Adrenal gland (tissue), 12 donors: Measurements from ENCODE around the gene PUS7L. TPM values are rescaled to one million over a fixed set of nuclear protein-coding genes. Genes with fewer than 3 reads are reported as not detected.

Experiments used
- DNase-seq, 7 donors: peaks; one replicate each; pipeline ENCODE4 v3.0.0-alpha.2; 2019 to 2020
- H3K27ac ChIP-seq, 5 donors: fragments of 200-600 bp; sonication (generic) in 4 of 5; 1 replicate in 3 of 5; 2 replicates in 2 of 5; pipeline versions ENCODE4 v1.5.1 to v1.8.0; 2016 to 2020; ENCODE audit warnings: mild to moderate bottlenecking in 1 of 5
- H3K27me3 ChIP-seq: fragments of 200-600 bp; 2 replicates; pipeline ENCODE4 v1.8.0; 2021
- H3K36me3 ChIP-seq, 2 donors: fragments of 200-600 bp; replicated peaks in 1 of 2; 1 replicate in 1 of 2; 2 replicates in 1 of 2; pipeline versions ENCODE4 v1.5.1 to v1.8.0; 2018 to 2022
- H3K4me1 ChIP-seq, 2 donors: fragments of 200-600 bp; replicated peaks in 1 of 2; 1 replicate in 1 of 2; 2 replicates in 1 of 2; pipeline versions ENCODE4 v1.5.1 to v1.8.0; 2018 to 2021
- H3K4me3 ChIP-seq, 4 donors: fragments of 200-600 bp; sonication (generic) in 3 of 4; one replicate each; pipeline ENCODE4 v1.5.1; 2016 to 2018
- H3K9me3 ChIP-seq, 3 donors: fragments of 200-600 bp; sonication (generic) in 1 of 3; replicated peaks in 1 of 3; 1 replicate in 2 of 3; 2 replicates in 1 of 3; pipeline versions ENCODE4 v1.5.1 to v1.8.0; 2016 to 2021
- POLR2A ChIP-seq, 2 donors: fragments of 450-650 bp; IDR thresholded peaks; one replicate each; pipeline ENCODE4 v1.6.1; 2017; ENCODE audit warnings: antibody characterized with exemption in 2 of 2, mild to moderate bottlenecking in 2 of 2, moderate library complexity in 1 of 2
- intact Hi-C, 2 donors: fragments of 100-400 bp; cut with DNase I; formaldehyde crosslinking; loops; one replicate each; pipeline versions ENCODE4 v1.14.1 to v1.15.0; 2022 to 2023
- polyA plus RNA-seq, 3 donors: library from polyadenylated mRNA; stranded (reverse); fragments of 200-250 nt in 2 of 3; fragments of 350-450 nt in 1 of 3; fragmentation: Illumina TruSeq in 1 of 3; extraction: RNeasy Lipid Tissue Mini Kit (QIAGEN cat#74804) in 1 of 3; gene quantifications; one replicate each; pipeline ENCODE4 v1.2.3, GENCODE V29; 2013 to 2014
- total RNA-seq, 9 donors: library from RNA; depleted of rRNA in 4 of 9; stranded (reverse); fragments of >200 nt in 4 of 9; fragments of 120-200 nt in 1 of 9; fragmentation: NEBNext Ultra II Directional in 1 of 9; extraction: Animal tissue kit (Norgen Biotek cat#: 25700) in 1 of 9; gene quantifications; one replicate each; pipeline versions ENCODE4 v1.1.0 to v1.2.4, GENCODE V29; 2013 to 2023
- TF ChIP-seq, protein P1 (sequence below), 6 experiments: fragments of 450-650 bp in 4 of 6; fragments of 200-600 bp in 2 of 6; sonication (generic) in 1 of 6; IDR thresholded peaks; 1 replicate in 5 of 6; 2 replicates in 1 of 6; pipeline versions ENCODE4 v1.5.1 to v1.8.0; 2016 to 2021; ENCODE audit warnings: antibody characterized with exemption in 6 of 6, mild to moderate bottlenecking in 2 of 6, moderate library complexity in 1 of 6
- donor health status: healthy with polysubstance abuse.
- donor health status: Bipolar disorder and iron deficiency.
- donor health status: DM: yes; HTN: yes; CAD: no.
- donor health status: DM: no; HTN: no; CAD: no.
- donor health status: DM: no; HTN: no; CAD: no.
- donor health status: DM: yes; HTN: yes; CAD: no.

Gene PUS7L
- total and polyA plus RNA-seq, 12 donors, result 0.84 to 24.4 (median 13.6) TPM

- Histone ChIP-seq H3K4me1 (peaks cover 0 to 5% of the 10 kb centered on the region in 2 donors), H3K27ac (no peak overlapping the region), H3K9me3 (no peaks in the 10 kb centered on the region), H3K4me3 (no peak overlapping the region), H3K36me3 (peaks cover 0 to 11% of the 10 kb centered on the region in 2 donors), H3K27me3 (no peaks in the 10 kb centered on the region)
- TF ChIP-seq, protein P1, sequence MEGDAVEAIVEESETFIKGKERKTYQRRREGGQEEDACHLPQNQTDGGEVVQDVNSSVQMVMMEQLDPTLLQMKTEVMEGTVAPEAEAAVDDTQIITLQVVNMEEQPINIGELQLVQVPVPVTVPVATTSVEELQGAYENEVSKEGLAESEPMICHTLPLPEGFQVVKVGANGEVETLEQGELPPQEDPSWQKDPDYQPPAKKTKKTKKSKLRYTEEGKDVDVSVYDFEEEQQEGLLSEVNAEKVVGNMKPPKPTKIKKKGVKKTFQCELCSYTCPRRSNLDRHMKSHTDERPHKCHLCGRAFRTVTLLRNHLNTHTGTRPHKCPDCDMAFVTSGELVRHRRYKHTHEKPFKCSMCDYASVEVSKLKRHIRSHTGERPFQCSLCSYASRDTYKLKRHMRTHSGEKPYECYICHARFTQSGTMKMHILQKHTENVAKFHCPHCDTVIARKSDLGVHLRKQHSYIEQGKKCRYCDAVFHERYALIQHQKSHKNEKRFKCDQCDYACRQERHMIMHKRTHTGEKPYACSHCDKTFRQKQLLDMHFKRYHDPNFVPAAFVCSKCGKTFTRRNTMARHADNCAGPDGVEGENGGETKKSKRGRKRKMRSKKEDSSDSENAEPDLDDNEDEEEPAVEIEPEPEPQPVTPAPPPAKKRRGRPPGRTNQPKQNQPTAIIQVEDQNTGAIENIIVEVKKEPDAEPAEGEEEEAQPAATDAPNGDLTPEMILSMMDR (IDR thresholded peaks at IDR 0.05), result no peak
- TF ChIP-seq POLR2A (IDR thresholded peaks at IDR 0.05), result no peak
- intact Hi-C loops, result no loop called here
- DNase-seq, result no peak
Measured at GRCh38 chr12:43766291-43766690, 7.7 kb upstream of the PUS7L start.

GRCh38 chr12:43764528-43764927, 5.9 kb upstream of the PUS7L start:
- Histone ChIP-seq H3K27me3 (no peaks in the 10 kb centered on the region), H3K36me3 (no peaks in the 10 kb centered on the region), H3K4me3 (no peak overlapping the region), H3K27ac (no peak overlapping the region), H3K9me3 (no peaks in the 10 kb centered on the region), H3K4me1 (peaks cover 0 to 23% of the 10 kb centered on the region in 2 donors)
- TF ChIP-seq, protein P1 (IDR thresholded peaks at IDR 0.05), result no peak
- TF ChIP-seq POLR2A (IDR thresholded peaks at IDR 0.05), result no peak
- DNase-seq, result no peak
- intact Hi-C loops, result no loop called here

GRCh38 chr12:43763769-43764168, 5.2 kb upstream of the PUS7L start:
- Histone ChIP-seq H3K4me3 (no peak overlapping the region), H3K27me3 (no peaks in the 10 kb centered on the region), H3K36me3 (no peaks in the 10 kb centered on the region), H3K4me1 (peaks cover 0 to 25% of the 10 kb centered on the region in 2 donors), H3K9me3 (no peaks in the 10 kb centered on the region), H3K27ac (no peak overlapping the region)
- intact Hi-C loops, result no loop called here
- no peak for DNase-seq
- TF ChIP-seq POLR2A (IDR thresholded peaks at IDR 0.05), result no peak
- TF ChIP-seq, protein P1 (IDR thresholded peaks at IDR 0.05), result no peak

- H3K4me3 ChIP-seq, result no peak overlapping the region
- H3K27me3 ChIP-seq, result no peaks in the 10 kb centered on the region
- no peak overlapping the region for H3K27ac ChIP-seq
- TF ChIP-seq, protein P1 (IDR thresholded peaks at IDR 0.05), result no peak
- TF ChIP-seq POLR2A (IDR thresholded peaks at IDR 0.05), result no peak
- H3K4me1 ChIP-seq, result peaks cover 0 to 32% of the 10 kb centered on the region in 2 donors
- H3K36me3 ChIP-seq, result no peaks in the 10 kb centered on the region
- intact Hi-C loops, result no loop called here
- H3K9me3 ChIP-seq, result no peaks in the 10 kb centered on the region
- no peak for DNase-seq
Measured at GRCh38 chr12:43762596-43762995, 4.0 kb upstream of the PUS7L start.
